HG03575 (cell line): ENCODE data around the gene ULK1.

Experiments used
- ATAC-seq: cut with Tn5 transposase; IDR thresholded peaks from one replicate; pipeline ENCODE4 v1.9.1; 2021; ENCODE audit not compliant: unreplicated experiment, insufficient number of reproducible peaks, low FRiP score; ENCODE audit errors: extremely low read depth

Gene ULK1

DNA sequence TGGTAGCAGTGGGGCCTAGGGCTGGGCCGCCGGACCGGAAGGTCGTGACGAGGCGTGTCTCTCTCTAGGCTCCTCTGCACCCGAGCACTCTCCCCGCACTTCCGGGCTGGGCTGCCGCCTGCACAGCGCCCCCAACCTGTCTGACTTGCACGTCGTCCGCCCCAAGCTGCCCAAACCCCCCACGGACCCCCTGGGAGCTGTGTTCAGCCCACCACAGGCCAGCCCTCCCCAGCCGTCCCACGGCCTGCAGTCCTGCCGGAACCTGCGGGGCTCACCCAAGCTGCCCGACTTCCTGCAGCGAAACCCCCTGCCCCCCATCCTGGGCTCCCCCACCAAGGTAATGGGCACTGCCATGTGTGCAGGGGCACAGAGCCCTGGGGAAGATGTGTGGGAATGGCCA lies 21.4 kb downstream of the ULK1 start:
- ATAC-seq, result no peak

DNA sequence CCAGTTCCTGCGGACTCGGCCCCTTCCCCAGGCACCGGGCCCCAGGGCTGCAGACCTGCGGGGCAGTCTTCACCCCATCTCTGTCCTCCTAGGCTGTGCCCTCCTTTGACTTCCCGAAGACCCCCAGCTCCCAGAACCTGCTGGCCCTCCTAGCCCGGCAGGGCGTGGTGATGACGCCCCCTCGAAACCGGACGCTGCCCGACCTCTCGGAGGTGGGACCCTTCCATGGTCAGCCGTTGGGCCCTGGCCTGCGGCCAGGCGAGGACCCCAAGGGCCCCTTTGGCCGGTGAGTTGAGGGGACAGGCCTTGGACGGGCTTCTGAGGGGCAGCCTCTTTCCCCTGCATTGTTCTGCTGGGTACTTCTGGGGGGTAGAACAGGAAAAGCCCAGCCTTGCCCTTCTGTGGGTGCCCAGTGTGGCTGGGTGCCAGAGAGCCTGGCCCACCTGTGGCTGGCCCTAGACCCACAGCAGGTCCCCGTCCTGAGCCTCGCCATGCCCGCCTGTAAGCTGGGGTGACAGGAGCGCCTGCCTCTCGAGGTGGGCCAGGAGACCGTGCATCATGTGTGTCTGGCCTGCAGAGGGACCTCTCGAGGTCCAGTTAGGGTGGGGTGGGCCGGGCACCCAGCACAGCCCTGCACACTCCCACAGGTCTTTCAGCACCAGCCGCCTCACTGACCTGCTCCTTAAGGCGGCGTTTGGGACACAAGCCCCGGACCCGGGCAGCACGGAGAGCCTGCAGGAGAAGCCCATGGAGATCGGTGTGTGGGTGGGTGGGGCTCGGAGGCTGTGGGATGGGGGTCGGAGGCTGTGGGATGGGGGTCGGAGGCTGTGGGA lies 22.1 kb downstream of the ULK1 start:
- ATAC-seq, result no peak

DNA sequence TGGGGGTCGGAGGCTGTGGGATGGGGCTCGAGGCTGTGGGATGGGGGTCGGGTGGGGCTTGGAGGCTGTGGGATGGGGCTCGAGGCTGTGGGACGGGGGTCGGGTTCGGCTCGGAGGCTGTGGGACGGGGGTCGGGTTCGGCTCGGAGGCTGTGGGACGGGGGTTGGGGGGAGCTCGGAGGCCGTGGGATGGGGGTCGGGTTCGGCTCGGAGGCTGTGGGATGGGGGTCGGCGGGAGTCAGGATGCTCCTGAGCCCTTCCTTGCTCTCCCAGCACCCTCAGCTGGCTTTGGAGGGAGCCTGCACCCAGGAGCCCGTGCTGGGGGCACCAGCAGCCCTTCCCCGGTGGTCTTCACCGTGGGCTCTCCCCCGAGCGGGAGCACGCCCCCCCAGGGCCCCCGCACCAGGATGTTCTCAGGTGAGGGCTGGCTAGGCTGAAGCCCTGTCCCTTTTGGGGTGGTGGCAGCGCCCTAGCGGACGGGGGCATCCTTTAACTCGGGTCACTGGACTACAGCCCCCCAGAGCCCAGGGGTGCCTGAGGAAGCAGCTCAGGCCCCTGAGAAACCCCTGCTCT lies 22.8 kb downstream of the ULK1 start:
- ATAC-seq, result no peak

DNA sequence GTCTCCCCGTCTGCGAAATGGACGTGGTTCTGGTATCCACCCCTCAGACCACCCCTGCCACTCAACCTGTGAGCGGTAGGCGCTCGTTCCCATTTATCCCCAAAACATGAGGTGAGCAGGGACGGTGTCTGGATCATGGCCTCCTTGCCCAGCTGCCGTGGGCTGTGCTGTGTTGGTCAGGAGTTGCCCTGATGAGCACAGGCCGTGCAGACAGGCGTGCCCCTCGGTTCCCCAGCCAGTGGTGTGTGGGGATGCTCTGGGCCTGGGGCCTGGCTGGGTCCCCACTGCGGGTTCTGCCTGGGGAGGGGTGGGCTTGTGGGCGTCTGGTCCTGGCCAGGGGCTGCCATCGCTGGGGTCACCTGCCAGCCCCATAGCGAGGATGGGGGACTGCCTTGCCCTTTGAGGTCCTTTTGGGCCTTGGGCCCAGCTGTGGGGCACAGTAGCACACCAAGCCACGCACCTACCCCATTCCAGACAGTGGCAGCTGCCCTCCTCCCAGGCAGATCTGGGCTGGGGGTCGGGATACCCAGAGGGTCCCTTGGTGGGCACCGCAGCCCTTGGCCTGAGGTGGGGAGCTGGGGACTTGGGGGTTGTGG lies 23.4 kb downstream of the ULK1 start:
- ATAC-seq, result no peak

DNA sequence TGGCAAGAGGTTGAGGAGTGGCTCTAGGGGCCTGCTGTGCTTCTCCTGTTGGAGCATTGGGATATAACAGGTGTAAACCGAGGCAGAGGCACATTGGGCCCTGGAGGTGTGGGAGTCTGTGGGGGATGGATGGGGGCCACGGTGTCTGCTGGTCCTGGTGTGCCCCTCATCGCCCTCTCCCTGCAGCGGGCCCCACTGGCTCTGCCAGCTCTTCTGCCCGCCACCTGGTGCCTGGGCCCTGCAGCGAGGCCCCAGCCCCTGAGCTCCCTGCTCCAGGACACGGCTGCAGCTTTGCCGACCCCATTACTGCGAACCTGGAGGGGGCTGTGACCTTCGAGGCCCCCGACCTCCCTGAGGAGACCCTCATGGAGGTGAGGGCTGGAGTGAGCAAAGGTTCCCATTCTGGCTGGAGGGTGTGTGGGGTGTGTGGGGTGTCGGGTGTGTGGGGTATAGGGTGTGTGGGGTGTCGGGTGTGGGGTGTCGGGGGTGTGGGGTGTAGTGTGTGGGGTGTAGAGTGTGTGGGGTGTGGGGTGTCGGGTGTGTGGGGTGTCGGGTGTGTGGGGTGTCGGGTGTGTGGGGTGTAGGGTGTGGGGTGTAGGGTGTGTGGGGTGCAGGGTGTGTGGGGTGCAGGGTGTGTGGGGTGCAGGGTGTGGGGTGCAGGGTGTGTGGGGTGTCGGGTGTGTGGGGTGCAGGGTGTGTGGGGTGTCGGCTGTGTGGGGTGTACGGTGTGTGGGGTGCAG lies 24.1 kb downstream of the ULK1 start:
- ATAC-seq, result no peak

DNA sequence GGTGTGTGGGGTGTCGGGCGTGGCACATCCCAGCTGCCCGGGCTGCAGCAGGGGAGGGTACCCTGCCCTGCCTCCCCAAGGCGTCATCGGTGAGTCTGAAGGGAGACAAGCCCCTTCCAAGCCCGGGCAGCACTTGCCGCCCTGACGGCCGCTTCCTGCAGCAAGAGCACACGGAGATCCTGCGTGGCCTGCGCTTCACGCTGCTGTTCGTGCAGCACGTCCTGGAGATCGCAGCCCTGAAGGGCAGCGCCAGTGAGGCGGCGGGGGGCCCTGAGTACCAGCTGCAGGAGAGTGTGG lies 24.6 kb downstream of the ULK1 start:
- ATAC-seq, result no peak

DNA sequence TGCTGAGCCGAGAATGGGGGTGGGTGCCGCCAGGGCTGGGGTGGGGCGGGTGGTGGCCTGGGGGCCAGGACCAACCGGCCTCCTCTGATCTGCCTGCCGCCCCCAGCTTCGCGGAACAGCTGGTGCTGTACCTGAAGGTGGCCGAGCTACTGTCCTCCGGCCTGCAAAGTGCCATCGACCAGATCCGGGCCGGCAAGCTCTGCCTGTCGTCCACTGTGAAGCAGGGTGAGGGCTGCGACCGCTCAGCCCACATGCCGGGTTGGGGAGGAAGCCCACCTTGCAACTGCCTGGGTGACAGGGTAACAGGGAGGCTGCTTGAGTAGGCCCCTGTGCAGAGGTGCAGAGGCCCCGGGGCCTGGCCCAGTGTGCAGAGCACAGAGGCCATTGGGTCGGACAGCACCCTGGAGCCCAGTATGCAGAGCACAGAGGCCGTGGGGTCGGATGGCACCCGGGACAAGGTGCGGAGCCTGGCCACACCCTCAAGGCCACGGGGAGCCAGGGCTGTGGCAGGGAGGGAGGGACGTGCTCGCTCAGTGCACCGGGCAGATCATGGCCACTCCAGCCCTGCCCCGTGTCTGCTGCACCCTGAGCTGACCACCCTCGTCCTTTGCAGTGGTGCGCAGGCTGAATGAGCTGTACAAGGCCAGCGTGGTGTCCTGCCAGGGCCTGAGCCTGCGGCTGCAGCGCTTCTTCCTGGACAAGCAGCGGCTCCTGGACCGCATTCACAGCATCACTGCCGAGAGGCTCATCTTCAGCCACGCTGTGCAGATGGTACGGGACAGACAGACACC lies 25.1 kb downstream of the ULK1 start:
- no peak for ATAC-seq

DNA sequence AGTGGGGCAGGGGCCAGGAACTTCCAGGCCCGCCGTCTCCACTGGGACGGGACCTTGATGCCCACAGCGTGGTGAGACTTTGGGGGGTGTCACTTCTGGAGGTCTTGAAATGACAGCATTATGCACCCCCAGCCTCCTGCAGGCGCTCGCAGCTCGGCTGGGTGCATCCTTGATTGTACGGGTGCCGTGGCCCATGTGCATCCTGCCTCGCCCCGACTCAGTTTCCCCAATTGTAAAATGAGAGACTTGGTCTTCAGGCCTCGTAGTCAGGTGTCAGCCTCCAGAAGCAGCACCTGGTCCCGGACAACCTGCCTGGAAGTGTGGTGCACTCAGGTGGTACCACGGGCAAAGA lies 25.7 kb downstream of the ULK1 start:
- ATAC-seq, result no peak

DNA sequence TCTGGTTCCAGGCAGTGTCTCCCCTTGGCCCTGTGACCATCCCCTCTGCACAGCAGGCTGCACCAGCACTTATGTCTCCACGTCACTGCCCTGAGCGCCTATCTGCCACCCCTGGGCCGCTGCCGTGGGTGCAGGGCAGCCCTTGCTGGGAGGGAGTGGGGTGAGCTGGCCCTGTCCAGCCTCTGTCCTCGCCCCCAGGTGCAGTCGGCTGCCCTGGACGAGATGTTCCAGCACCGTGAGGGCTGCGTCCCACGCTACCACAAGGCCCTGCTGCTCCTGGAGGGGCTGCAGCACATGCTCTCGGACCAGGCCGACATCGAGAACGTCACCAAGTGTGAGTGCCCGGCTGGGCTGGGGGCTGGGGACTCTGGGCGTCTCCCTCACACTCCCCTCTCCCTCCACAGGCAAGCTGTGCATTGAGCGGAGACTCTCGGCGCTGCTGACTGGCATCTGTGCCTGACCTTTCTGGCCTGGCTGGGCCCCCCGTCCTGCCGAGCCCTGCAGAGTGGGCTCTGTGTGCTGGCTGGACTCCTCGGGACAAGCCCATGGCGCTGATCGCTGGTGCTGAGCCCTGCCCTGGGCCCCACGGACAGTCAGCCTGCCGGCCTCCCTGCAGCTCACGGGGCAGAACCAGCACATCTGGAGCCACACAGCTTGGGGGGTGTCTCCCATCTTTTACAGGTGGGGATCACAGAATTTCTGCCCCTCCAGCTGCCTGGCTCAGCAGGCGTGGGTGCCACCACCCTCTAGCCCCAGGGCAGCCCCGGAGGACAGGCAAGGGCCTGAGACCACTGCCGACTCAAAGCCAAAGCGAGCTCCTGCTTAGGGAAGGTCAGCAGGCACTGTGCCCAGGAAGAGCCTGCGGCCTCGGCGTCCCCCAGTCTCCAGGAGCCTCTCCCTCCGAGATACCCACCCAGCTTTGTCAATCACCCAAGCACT lies 26.7 kb downstream of the ULK1 start:
- no peak for ATAC-seq

DNA sequence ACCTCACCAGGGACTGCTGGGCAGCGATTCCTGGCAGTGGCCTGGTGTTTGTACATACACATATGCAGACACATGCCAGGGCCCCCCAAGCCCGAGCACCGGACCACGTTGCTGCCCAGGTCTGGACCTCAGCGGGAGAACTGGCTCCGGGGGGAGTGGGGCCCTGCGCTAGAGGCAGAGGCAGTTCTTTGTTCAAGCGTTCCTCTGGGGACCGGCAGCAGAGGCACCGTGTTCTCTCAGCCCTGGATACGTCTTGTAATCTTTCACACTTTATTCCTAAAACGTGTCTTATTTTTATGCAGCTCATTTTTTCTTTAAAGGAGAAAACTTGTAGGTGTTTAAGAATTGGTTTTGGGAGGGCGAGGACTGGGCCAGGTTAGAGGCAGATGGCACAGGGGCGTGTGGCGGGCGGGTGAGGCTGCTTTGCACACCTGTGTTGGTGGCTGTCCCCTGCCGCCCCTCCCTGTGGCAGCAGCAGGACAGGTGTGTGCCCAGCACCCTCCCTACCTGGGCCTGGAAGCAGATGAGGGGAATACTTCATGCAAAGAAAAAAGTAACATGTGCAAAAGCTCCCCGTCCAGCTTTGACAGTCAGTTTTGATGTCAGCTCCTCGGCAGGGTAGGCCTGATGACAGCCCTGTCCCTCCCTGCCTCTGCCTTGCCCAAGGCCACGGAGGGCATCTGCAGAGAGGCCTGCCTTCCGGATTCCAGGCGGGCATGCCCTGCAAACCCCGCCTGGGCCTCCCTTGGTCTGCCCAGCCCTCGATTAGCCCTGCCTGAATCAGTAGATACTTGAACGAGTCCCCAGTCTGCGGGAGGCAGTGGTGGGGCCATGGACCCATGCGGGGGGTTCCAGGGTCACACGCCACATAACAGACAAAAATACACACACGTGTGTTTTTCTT lies 27.7 kb downstream of the ULK1 start:
- ATAC-seq, result no peak

DNA sequence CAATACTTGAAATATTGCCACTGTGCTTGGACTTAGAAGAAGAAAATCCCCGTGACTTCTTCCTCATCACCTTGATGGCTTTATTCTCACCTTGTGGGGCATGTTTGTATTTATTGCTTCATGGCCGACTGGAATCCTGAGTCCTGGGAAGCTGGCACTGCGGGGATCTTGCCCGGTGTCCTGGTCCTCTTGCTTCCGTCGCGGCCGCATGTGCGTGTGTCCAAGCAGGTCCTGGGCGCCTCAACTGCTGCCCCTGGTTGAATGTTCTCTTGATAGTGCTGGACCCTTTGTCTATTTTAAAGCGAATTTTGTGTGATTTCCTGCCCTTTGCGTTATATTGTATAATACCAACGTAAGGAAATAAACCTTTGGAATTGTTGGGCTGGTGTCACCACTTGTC lies 28.4 kb downstream of the ULK1 start:
- ATAC-seq, result no peak

DNA sequence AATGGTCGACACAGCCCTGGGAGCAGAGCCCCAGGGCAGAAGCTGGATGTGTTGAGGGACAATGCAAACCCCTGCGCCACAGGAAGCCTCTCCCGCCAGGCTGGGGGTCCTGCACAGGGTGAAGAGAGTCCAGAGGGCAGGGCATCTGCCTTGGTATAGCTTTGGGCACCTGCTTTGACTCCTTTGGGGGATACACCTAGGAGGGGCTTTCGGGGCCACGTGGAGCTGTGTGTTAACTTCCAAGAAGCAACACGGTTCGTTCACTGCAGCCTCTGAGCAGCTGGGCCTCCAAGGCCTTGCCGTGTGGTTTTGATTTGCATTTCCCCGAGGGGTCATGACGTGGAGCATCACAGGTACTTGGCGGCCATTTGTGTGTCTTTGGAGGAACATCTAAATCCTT lies 28.8 kb downstream of the ULK1 start:
- ATAC-seq, result no peak

DNA sequence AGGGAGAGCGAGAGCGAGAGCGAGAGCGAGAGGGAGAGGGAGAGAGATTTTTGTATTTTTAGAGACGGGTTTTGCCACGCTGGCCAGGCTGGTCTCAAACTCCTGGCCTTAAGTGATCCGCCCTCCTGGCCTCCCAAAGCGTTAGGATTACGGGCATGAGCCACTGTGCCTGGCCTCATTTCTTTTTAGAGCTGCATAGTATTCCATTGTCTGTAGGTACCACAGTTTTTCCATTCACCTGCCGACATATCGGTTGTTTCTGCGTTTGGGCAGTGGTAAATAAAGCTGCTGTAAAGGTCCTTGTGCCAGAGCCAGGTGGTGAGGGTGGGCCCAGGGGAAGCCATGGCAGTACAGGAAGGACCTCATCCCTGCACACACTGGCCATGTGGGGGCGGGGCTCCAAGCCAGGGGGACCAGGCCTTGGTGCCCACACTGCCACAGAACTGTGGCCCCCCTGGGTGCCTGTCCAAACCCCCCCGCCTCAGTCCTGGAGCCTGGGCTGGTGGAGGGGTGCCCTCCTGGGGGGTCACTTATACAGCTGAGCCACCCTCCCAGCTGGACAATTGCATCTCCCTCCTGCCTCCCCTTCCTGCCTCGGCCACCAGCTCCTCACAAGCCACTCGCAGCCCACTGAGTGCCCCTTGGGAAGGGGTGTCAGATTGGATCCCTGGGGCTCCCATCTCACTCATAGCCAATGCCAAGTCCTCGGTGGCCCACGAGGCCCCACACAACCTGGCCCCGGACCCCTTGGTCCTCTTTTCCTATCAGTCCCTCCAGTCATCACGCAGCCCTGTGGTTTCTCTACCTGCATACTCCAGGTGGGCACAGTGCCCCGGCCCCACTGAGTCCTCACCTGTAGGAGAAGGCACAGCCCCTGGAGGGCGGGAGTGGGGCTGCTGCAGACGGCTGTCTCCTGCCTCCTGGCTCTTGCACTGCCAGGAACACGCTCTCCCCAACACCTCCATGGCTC lies 33.0 kb downstream of the ULK1 start:
- ATAC-seq, result no peak

DNA sequence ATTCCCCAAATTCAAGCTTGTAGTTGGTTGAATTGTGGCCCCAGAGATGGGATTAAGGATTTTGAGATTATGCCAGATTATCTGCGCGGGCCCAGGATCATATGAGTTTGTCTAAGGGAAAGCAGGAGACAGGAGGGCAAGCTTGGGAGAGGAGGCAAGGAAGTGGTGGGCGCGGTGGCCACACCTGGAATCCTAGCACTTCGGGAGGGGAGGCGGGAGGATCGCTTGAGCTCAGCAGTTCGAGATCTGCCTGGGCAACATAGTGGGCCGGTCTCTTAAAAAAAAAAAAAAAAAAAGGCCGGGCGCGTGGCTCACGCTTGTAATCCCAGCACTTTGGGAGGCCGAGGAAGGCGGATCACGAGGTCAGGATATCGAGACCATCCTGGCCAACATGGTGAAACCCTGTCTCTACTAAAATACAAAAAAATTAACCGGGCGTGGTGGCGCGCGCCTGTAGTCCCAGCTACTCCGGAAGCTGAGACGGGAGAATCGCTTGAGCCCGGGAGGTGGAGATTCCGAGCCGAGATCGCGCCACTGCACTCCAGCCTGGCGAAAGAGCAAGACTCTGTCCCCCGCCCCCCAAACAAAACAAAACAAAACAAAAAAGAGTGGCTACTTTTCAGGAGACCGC lies 33.8 kb downstream of the ULK1 start:
- no peak for ATAC-seq

DNA sequence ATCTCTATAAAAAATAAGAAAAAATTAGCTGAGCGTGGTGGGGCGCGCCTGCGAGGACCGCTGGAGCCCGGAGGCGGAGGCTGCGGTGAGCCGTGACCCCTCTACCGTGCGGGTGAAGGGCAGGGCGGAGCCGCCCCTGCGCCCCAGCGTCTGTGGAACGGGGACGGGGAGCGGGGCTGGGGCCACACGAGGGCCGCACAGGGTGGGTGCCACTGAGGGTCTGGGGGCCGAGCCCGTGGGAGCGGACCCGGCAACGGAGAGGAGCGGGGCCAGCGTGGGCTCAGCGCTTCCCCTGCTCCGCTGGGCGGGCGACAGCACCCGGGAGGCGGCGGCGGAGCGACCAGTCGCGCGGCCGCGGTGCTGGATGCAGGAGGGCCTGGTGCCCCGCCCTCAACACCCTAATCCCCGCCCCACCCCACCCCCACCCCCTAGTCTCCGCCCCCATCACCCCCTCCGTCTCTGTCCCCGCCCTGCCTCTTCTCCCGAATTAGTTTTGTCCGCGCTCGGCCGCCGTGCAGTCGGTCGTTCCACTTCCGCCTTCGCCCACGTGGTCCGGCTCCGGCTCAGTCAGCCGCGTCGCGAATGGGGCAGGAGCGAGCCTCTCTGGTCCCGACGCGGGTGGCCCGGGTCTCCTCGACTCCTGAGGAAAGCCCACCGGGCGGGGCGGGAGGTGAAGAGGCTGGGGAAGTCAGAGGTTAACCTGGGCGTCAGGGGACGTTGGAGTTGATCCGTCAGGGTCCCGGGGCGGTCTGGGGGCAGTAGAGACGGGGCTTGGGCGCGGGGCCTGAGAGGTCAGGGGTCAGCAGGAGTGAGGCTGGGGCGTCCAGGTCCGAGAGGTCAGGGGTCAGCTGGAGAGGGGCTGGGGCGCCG lies 34.5 kb downstream of the ULK1 start, which contains the start of gene PUS1:
PUS1 (plus strand) TSS at position 566 of the 870 bp plus-strand sequence. CDS start 447 bp downstream, outside the sequence.
- no peak for ATAC-seq
